GM19395 (cell line): ENCODE data around the gene OTOP1.
"Not testable (repeated sequence)": the region's sequence is repeated elsewhere in the genome, so short reads cannot be mapped to it uniquely, and the experiment has no call there.

ENCODE experiments used
- ATAC-seq: cut with Tn5 transposase; IDR thresholded peaks from one replicate; pipeline ENCODE4 v1.9.1; 2021; ENCODE audit warnings: mild to moderate bottlenecking, moderate library complexity; ENCODE audit not compliant: unreplicated experiment

Gene OTOP1

DNA sequence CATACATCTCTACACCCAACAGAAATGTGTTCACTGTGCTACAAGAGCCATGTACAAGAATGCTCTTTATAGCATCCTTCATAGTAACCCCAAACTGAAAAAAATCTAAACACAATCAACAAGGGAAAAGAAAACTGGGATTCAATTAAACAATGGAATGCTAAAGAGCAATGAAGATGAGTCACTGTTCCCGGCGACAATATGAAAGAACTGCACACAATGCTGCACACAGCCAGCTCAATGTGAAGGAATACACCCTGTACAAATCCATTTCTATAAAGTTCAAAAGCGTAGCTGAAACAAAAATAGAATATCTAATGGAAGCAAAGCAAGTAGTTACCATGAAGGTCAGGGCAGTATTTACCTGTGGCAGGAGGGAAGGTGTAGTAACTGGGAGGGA lies 12.8 kb upstream of the OTOP1 start:
- not testable (repeated sequence) for ATAC-seq

DNA sequence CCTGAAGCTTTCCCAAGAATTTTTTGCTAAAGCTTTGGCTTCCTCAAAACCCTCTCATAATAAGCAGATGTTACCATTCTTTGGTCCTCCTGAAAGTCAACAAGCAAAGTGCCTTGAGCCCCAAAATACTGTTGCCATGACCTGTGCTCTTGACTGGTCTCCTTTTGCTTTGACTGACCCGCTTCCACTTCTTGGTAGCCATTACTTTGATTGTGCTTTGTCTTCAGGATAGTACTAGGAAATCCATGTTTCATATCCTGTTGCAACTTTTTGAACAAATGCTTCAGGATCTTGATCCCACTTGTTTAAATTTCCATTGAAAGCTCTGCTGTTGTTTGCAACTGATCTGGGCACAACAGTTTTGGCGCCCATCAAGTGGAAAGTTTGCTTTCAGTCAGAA lies 6.9 kb upstream of the OTOP1 start:
- ATAC-seq, result no peak

DNA sequence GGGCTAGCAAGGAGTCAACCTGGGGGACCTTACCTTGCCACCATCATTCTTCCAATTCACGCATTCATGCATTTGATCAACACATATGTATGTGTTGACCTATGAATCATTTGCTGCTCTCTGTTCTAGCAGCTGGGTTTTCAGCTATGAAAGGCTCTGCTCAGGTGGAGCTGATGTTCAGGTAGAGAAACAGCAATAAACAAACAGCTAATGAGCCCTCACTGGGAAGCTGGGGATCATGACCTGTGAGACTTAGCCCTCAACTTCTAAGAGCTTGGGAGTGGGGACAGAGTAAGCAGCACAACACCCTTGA lies 1.6 kb upstream of the OTOP1 start:
- no peak for ATAC-seq

DNA sequence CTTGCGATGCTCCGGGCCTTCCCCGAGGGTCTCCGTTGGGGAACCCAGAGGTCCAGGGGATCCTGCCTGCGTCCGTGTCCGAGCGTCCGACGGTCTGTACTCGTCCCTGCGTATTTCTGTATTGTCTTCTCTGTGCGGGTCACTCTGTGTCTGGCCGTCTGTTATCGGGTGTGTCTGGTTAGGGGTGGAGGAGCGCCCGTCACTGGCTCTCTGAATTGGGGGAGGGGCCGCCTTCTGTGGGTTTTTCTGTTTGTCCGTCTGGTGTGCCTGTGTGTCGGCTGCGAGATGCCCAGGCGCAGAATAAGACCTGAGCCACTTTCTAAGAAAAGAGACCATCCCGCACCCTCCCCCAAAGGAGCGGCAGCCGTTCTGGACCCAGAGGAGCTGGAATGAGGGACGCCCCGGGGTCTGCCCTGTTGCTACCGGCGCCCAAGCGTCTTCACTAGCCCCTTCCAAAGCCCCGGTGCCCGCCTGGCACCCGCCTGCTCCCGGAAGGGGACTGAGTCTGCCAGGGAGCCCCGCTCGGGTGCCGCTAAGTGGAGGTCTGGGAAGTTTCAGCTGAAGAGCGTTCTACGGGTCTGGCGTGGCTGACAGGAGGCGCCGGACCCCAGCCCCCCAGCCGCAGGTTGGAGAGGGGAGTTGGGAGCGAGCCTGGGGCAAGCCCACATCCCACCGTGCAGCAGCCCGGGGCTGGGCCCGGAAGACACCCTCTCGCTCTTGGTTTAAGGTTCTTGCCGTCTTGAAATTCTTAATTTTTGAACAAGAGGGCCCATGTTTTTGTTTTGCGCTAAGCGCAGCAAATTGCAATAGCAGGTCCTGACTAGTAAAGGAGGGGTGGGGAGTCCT lies 1.0 kb upstream of the OTOP1 start:
- no peak for ATAC-seq

DNA sequence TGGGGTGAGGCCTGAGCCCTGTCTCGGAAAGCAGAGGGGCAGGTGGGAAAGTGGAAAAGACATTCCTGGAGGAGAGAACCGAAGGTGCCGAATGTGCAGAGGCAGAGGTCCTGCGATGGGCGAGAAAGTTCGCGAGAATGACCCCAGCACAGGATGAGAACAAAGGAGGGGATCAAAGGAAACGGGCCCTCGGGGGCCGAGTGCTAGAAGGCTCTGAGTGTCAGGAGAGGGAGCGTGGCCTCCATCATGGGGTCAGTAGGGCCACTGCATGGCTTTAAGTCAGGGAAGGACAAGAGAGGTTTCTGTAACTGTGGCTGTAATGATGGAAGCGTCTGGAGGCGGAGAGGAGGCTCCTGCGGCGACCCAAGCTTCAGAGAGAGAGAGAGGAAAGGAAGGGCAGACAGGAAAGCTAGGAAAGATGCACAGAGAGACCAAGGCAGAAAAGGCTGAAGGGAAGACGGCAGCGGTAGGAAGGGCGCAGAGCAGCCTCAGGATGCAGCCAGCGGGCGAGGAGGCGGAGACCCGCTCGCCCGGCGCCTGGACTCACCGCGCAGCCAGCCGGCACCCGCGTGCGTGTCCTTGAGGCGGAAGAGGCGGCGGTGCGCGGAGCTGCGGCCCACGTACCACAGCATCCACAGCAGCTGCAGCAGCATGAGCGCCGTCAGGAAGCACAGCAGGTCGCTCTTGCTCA lies 669 bp downstream of the OTOP1 start:
- ATAC-seq, result no peak

DNA sequence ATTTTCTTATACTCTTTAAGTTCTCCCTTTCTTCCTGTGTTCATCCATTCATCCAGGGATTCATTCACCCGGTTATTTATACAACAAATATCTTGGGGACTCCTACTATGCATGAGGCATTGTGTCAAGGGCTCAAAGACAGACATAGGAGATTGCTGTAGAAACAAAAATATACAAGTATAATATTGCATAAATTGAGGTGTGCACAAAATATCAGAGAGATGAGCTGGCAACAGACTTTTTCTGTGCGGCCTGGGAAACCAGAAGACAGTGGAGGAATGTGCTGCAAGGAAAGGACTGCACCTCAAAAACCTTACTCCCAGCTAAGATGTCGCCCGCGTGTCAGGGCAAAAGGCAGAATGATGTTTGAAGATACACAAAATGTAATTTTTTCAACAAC lies 9.6 kb downstream of the OTOP1 start:
- no peak for ATAC-seq

DNA sequence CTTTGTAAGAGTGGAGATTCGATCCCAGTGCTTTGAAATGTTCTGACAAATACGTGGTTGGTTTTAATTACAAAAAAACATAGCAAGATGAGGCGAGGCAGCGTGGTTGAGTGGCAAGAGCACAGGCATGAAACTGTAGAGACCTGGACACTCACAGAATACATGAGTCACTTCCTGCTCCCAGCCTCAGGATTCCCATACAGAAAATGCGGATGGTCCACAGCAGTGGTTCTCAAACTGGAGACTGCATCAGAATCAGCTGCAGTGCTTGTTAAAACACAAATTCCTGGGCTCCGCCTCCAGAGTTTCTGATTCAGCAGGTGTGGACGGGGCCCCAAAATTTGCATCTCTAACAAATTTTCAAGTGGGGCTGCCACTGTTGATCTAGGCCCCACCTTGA lies 10.1 kb downstream of the OTOP1 start:
- ATAC-seq, result no peak

DNA sequence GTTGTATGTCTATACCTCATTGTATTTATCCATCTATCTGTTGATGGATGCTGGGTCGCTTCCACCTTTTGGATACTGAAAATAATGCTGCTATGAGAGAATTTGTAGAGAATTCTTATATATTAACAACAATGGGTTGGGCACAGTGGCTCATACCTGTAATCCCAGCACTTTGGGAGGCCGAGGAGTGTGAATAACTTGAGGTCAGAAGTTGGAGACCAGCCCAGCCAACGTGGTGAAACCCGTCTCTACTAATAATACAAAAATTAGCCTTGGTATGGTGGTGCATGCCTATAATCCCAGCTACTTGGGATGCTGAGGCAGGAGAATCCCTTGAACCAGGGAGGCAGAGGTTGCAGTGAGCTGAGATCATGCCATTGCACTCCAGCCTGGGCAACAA lies 13.1 kb downstream of the OTOP1 start:
- not testable (repeated sequence) for ATAC-seq

DNA sequence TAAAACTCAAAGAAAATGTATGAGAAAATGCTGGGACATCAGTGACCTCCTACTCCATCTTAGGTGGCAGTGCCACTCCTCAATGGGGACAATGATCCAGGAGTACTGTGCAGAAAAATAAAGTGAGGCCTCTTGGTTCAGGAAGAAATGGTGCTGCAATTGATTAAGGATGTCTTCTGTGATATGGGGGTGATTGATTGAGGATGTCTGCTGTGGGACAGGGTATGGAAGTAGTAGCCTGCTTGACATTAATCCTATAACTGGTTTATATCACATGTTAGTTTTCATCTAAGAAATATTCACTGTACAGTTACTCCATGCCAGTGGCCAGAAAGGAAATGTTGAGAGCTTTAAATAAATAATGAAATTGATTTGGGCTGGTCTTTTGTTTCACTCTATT lies 20.5 kb downstream of the OTOP1 start:
- ATAC-seq, result no peak

DNA sequence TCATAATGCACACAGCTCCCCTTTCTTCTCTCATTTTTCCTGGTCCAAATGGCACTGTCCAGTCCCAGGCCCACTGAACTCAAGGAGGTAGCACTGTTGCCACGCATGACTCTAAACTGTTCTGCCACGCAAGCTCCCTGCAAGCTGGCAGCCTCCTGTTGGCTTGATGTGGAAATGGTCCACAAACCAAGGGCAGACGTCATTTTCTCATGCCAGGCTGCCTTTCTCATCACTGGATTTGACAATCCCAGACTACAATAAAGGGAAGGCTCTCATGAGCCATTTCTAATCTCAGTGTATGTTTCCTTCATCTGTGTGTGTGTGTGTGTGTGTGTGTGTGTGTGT lies 22.4 kb downstream of the OTOP1 start:
- ATAC-seq, result no peak

DNA sequence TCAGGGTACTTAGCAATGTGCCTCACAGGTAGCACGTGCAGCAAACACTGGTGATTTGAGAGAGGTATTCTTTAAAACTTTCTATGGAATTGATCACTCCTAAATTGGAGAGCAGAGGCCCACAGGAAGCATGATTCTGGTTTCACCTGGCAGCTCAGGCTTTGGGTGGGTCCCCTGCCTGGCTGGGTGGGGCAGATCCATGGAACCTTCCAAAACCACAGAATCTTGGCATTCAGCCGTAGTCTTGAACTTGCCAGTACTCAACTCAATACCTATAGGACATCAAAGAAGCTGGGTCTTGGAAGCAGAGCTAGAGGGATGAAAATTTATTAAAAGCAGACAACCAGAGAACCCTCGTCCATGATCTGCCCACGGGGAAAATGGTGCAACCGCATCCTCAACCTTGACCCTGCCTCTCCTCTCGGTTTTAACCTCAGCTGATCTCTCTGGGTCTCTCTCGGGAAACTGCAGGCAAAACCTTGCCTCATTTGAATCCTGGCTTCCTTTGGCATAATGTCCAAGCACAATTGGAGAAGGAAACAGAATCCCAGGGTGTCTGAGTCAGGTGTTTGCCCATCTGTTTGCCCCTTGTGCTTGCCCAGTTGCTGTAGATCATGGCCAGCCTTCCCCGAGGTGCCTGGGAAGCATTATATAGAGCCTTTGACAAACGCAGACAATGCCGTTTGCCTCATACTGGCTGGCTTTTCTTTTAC lies 22.9 kb downstream of the OTOP1 start:
- ATAC-seq, result no peak

DNA sequence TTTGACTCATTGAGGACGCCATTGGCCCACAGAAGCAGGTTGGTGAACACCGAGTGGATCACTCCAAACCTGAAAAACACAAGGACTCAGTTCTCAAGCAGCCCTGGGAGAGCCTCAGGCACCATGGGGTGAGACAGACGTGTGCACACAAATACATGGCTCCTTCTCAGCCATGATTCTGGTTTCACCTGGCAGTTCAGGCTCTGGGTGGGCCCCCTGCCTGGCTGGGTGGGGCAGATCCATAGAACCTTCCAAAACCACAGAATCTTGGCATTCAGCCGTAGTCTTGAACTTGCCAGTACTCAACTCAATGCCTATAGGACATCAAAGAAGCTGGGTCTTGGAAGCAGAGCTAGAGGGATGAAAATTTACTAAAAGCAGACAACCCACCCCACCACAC lies 24.2 kb downstream of the OTOP1 start:
- no peak for ATAC-seq

DNA sequence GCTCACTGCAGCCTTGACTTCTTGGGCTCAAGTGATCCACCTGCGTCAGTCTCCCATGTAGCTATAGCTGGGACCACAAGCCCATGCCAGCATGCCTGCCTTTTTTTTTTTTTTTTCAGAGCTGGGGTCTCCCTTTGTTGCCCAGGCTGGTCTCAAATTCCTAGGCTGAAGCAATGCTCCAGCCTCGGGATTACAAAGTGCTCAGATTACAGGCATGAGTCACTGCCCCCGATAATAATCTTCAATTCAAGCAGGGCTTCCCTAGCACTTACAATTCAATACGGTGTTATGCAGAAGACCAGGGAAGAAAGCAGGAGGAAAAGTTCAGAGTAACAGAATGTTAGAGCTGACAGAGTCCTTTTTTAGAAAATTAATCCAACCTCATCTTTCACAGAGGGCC lies 26.1 kb downstream of the OTOP1 start:
- no peak for ATAC-seq

DNA sequence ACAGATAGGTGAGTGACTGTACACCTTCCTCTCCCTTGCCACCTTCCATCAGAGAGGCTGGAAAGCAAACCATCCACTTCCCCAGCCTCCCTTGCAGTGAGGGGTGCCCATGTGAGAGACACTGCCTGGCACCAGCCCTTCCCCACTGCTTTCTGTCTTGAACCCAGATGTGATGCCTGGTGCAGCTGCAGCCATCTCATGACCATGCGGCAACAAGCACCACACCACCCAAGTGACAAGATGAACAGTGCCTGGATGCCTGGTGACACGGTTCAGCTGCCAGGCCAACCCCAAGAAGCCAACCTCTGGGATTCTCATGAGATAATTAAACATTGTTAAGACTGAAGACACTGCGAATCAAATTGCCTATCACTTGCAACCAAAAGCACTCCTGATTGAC lies 31.4 kb downstream of the OTOP1 start:
- no peak for ATAC-seq

DNA sequence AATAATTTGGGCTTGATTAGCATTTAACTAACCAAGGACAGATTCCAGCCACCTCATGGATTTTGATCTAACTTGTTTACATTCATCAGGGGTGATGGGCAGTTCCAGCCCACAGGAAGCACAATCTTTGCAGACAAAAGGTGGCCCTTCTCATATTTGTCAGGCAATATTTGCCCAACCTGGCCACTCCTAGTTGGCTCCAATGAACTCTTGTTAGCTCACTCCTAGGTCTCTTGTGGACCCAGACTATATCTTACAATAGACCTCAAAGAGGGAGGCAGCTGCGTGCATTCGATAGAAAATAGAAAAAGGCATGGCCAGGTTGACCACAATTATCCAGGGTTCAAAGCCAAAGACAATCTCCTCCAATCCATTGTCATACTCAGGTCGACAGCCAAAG lies 38.2 kb downstream of the OTOP1 start:
- ATAC-seq, result not testable (repeated sequence)

DNA sequence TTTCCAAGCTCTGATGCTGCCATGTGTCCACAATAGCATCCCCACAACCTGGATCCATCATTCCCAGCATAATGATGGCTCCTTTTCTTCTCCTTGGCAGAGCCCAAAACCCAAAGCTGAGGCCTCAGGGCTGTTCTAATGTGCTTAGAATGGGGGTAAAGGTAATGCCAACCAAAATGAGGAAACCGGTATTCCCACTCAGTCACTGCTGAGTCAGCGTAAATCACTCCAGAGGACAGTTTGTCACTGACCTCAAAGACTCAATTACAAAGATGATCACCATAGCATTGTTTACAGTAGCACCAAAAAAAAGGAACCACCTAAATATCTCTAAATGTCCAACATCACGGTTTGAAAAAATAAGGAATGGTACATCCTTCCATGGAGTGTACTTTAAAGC lies 41.2 kb downstream of the OTOP1 start:
- no peak for ATAC-seq

DNA sequence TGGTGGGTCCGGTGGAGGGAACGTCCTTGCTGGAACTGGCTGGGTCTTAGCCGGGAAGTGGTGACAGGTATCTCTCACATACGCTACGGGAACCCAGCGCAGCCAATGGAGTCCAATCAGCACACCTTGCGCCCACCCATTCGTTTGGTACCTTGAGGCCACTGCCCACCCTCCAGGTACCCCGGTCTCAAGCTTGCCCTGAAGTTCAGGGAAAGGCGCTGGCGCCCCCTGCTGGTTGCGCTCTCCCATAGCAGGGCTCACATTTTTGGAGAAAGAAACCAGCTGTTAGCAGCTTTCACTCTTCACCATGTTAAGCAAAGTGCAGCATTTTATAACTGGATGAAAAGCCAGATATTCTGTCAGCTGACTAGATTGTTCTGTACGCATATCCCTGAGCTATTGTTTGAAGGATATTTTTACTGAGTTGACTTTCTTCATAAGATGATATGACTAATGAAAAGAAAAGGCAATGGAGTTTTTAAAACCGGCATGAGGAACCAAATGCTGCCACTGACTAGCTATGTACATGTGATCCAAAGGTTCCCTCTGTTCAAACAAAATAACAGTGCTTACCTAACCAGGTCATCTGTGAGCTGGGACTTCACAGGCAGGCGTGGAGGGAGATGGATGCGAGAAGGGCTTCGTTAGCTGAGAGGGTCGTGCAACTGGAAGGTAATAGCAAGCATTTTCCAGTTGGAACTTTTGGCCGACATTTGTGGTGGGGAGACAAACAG lies 43.7 kb downstream of the OTOP1 start:
- no peak for ATAC-seq

DNA sequence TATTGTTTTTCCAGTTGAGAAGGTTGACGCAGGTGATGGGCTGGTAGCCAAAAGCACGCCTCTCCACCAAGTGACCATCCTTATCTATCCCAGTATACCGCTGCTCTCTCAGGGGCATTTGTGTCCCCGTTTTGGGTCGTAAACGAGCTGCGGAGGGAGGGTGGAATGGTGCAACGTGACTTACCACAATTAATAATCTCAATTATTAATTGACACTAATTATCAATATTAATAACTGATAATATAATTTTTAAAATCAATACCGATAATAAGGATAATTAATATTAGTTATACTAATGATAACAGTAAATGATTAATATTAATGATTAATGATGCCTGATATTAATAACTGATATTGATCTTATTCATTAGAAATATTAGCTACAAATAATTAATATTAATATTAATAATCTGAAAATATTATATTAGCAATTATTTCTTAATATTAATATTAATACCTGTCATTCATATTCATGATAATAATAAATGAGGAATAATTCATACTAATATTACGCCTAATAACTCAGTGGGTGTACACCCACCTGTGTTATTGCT lies 56.1 kb downstream of the OTOP1 start:
- ATAC-seq, result no peak

DNA sequence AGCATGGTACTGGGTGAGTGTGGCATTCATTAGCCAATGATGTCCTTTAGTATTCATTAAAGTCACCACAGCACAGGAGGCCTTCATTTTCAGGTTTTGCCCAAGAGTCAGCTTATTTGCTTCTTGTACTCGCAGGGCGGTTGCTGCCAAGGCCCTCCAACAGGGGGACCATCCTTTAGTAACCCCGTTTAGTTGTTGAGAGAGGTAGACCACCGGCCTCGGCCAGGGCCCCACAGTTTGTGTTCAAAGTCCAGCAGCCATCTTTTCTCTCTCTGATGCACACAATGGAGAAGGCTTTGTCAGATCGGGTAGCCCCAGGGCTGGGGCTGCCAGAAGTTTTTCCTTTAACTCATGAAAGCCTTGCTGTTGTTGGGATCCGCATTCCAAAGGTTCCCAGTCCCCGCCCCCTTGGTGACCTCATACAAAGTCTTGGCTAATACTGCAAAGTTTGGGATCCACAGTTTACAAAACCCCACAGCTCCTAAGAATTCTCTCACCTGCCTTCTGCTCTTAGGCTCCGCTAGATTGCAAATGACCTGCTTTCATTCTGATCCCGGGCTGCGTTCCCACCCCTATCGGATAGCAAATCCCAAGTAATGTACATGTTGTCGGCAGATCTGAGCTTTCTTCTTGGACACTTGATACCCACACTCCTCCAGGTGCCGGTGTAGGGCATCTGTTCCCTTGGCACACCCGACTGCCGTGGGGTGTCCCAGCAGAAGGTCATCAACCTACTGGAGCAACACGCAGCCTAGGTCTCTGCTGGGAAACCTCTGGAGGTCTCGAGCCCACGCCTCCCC lies 58.5 kb downstream of the OTOP1 start:
- ATAC-seq, result not testable (repeated sequence)

DNA sequence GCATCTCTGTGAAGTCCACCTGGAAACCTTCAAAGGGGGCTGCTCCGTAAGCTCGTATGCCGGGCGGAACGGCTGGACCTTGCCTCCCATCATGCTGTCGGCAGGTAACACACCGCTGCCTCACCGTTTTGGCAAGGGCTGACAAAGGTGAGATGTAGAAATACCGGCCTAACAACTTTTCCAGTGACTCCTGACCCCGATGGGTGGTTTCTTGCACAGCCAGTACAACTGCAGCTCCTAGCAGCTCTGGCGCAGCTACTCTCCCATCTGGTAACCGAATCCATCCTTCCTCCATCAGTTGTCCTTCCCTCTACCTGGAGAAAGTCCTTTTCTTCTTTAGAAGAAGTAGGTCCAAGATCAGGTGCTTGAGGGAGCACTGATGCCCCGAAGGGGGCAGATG lies 59.7 kb downstream of the OTOP1 start:
- ATAC-seq, result not testable (repeated sequence)
